K562 (cell line): Measurements from ENCODE around the gene RNF19B. TPM values are rescaled to one million over a fixed set of nuclear protein-coding genes. Genes with fewer than 3 reads are reported as not detected.

Experiments
- ATAC-seq: fragments of 200-7000 bp; cut with Tn5 transposase; 3 replicates; pipeline ENCODE4 v1.9.1; 2020; ENCODE audit warnings: moderate library complexity
- BruUV-seq: library from RNA; stranded (reverse); fragments of 400-500 nt; replicated peaks from 2 replicates; lab custom pipeline; 2021; lab: Mats Ljungman, UMichigan
- CTCF ChIA-PET: fragments of 300-600 bp; formaldehyde crosslinking; extraction: SDS; loops from one replicate; lab custom pipeline; 2021; ENCODE audit warnings: low intra/inter-chr PET ratio; lab: Yijun Ruan, JAX
- POLR2A ChIA-PET: fragments of 300-600, 350-650 bp; sonication (Branson Sonifier 250); formaldehyde crosslinking; extraction: SDS; loops from one replicate; lab custom pipeline; 2021; ENCODE audit warnings: antibody characterized with exemption, inconsistent platforms; lab: Yijun Ruan, JAX
- DNase-seq, 4 experiments: peaks; one replicate each; pipeline versions ENCODE4 v3.0.0 to v3.0.0-alpha.2; 2011 to 2018; ENCODE audit warnings: low spot score in 3 of 4, mixed read lengths in 3 of 4; ENCODE audit errors: extremely low read depth in 1 of 4
- FAIRE-seq: peaks from 2 replicates; lab custom pipeline; 2011; peaks lifted over from hg19 to GRCh38; lab: Jason Lieb, UNC
- H2AFZ ChIP-seq: 2 replicates; pipeline ENCODE4 v1.6.0; 2011; ENCODE audit warnings: low read depth, low read length, control low read depth, inconsistent platforms
- H3K27ac ChIP-seq: fragments of 200-600 bp; 3 replicates; pipeline ENCODE4 v1.8.0; 2011; ENCODE audit warnings: low read depth, mild to moderate bottlenecking, control low read depth, inconsistent platforms, low read length, moderate library complexity, mixed read lengths; ENCODE audit errors: extremely low read depth
- H3K27me3 ChIP-seq, 2 experiments: fragments of 300-600 bp in 1 of 2; 2 replicates in 1 of 2; 3 replicates in 1 of 2; pipeline versions ENCODE4 v1.6.0 to v1.8.0; 2011; ENCODE audit warnings: inconsistent platforms in 2 of 2, low read length in 2 of 2, mild to moderate bottlenecking in 1 of 2, mixed read lengths in 1 of 2, moderate library complexity in 1 of 2; ENCODE audit not compliant: control insufficient read depth in 2 of 2, insufficient read depth in 2 of 2
- H3K36me3 ChIP-seq: fragments of 300-600 bp; 3 replicates; pipeline ENCODE4 v1.8.0; 2011; ENCODE audit warnings: mild to moderate bottlenecking, low read length, inconsistent platforms; ENCODE audit not compliant: control insufficient read depth, insufficient read depth
- H3K4me1 ChIP-seq, 2 experiments: fragments of 200-600 bp in 1 of 2; replicated peaks in 1 of 2; 2 replicates in 1 of 2; 3 replicates in 1 of 2; pipeline versions ENCODE4 v1.5.1 to v1.8.0; 2011; ENCODE audit warnings: inconsistent platforms in 2 of 2, low read length in 2 of 2, mild to moderate bottlenecking in 1 of 2, mixed read lengths in 1 of 2, moderate library complexity in 1 of 2; ENCODE audit not compliant: control insufficient read depth in 2 of 2, insufficient read depth in 2 of 2
- H3K4me2 ChIP-seq: 2 replicates; pipeline ENCODE4 v1.6.1; 2011; ENCODE audit warnings: low read length, control low read depth, inconsistent platforms, mixed read lengths; ENCODE audit not compliant: insufficient read depth
- H3K4me3 ChIP-seq: fragments of 200-600 bp; sonication (generic), shearing (Covaris generic); 2 replicates; pipeline ENCODE4 v1.5.1; 2016; ENCODE audit warnings: control low read depth, inconsistent platforms
- H3K79me2 ChIP-seq: fragments of 200-600 bp; 3 replicates; pipeline ENCODE4 v1.8.0; 2011; ENCODE audit warnings: low read length, inconsistent platforms; ENCODE audit not compliant: control insufficient read depth, insufficient read depth
- H3K9ac ChIP-seq, 2 experiments: 2 replicates each; pipeline versions ENCODE4 v1.6.0 to v1.6.1; 2011; ENCODE audit warnings: low read depth in 2 of 2, low read length in 2 of 2, control low read depth in 1 of 2, inconsistent platforms in 1 of 2, mild to moderate bottlenecking in 1 of 2, mixed read lengths in 1 of 2; ENCODE audit not compliant: insufficient read depth in 1 of 2
- H3K9me1 ChIP-seq: one replicate; pipeline ENCODE4 v1.6.0; 2011; ENCODE audit warnings: inconsistent platforms, mild to moderate bottlenecking, low read length, moderate library complexity; ENCODE audit not compliant: control insufficient read depth, insufficient read depth
- H3K9me3 ChIP-seq: replicated peaks from 2 replicates; pipeline ENCODE4 v1.5.1; 2011; ENCODE audit warnings: low read depth, low read length, inconsistent platforms; ENCODE audit not compliant: control insufficient read depth, insufficient read depth
- H4K20me1 ChIP-seq: replicated peaks from 2 replicates; pipeline ENCODE4 v1.6.1; 2011; ENCODE audit warnings: low read length, inconsistent platforms, mixed read lengths; ENCODE audit not compliant: control insufficient read depth, insufficient read depth
- ADNP ChIP-seq: fragments of 200-800 bp; sonication (Bioruptor generic); IDR thresholded peaks from 2 replicates; pipeline ENCODE4 v1.6.1; 2016; ENCODE audit warnings: missing genetic modification characterization, missing compliant biosample characterization
- CTCFL ChIP-seq: IDR thresholded peaks from 2 replicates; pipeline ENCODE4 v1.6.1; 2011; ENCODE audit warnings: borderline replicate concordance, low read depth, mild to moderate bottlenecking, moderate library complexity, low read length; ENCODE audit not compliant: insufficient read depth, poor library complexity, severe bottlenecking
- EGR1 ChIP-seq: fragments of 450-650 bp; conservative IDR thresholded peaks from 2 replicates; pipeline ENCODE4 v1.6.1; 2017; ENCODE audit warnings: mild to moderate bottlenecking
- EP400 ChIP-seq: fragments of 450-650 bp; IDR thresholded peaks from 2 replicates; pipeline ENCODE4 v1.6.1; 2017; ENCODE audit warnings: antibody characterized with exemption, mild to moderate bottlenecking, moderate library complexity
- NR2C1 ChIP-seq, 2 experiments: fragments of 450-650 bp; IDR thresholded peaks; 2 replicates each; pipeline ENCODE4 v1.6.1; 2017; ENCODE audit warnings: mild to moderate bottlenecking in 2 of 2, antibody characterized with exemption in 1 of 2, inconsistent platforms in 1 of 2, missing compliant biosample characterization in 1 of 2, missing genetic modification characterization in 1 of 2
- RBM25 ChIP-seq: fragments of 200-400 bp; formaldehyde crosslinking; IDR thresholded peaks from 2 replicates; pipeline ENCODE4 v1.6.1; 2018; ENCODE audit warnings: low read length, low read depth, moderate library complexity; ENCODE audit not compliant: severe bottlenecking
- SIN3B ChIP-seq: fragments of 450-650 bp; IDR thresholded peaks from 2 replicates; pipeline ENCODE4 v1.6.1; 2017; ENCODE audit warnings: low read depth, mild to moderate bottlenecking, moderate library complexity
- SOX6 ChIP-seq: fragments of 450-650 bp; IDR thresholded peaks from 2 replicates; pipeline ENCODE4 v1.6.1; 2014; ENCODE audit warnings: mild to moderate bottlenecking
- TCF3 ChIP-seq: sonication (generic); formaldehyde crosslinking; IDR thresholded peaks from 2 replicates; pipeline ENCODE4 v1.4.0; 2020; ENCODE audit warnings: mild to moderate bottlenecking, missing genetic modification reagents
- TEAD2 ChIP-seq: fragments of 450-650 bp; IDR thresholded peaks from 2 replicates; pipeline ENCODE4 v1.6.1; 2016; ENCODE audit warnings: missing genetic modification characterization, control low read depth, missing compliant biosample characterization
- TSC22D4 ChIP-seq: fragments of 450-650 bp; IDR thresholded peaks from 2 replicates; pipeline ENCODE4 v1.6.1; 2016; ENCODE audit warnings: missing genetic modification characterization, missing biosample characterization, control low read depth
- ZNF408 ChIP-seq: fragments of 250-450 bp; sonication (Bioruptor Pico); IDR thresholded peaks from 2 replicates; pipeline ENCODE4 v1.4.0; 2020; ENCODE audit warnings: low read depth, mild to moderate bottlenecking, moderate library complexity
- ZNF785 ChIP-seq: fragments of 250-450 bp; sonication (Bioruptor Pico); IDR thresholded peaks from 2 replicates; pipeline ENCODE4 v1.4.0; 2020; ENCODE audit warnings: mild to moderate bottlenecking
- WGBS: fragments of 100-300 bp; shearing (Covaris generic); methylation state at CpG from one replicate; pipeline ENCODE4 v1.1.6; 2016; ENCODE audit warnings: low coverage, mixed read lengths; ENCODE audit not compliant: insufficient coverage; ENCODE audit errors: missing lambda C conversion rate; 5-methylcytosine and 5-hydroxymethylcytosine counted together
- in situ Hi-C: fragments of 300-500 bp; cut with MboI; formaldehyde crosslinking; loops from 4 replicates; pipeline ENCODE4 v1.15.0; 2018; ENCODE audit warnings: inconsistent platforms, mixed read lengths
- intact Hi-C: fragments of 100-400 bp; cut with micrococcal nuclease; formaldehyde crosslinking; loops from 2 replicates; pipeline ENCODE4 v1.14.2; 2022
- polyA plus RNA-seq, 8 experiments: library from polyadenylated mRNA; depleted of rRNA in 4 of 8; stranded (reverse) in 5 of 8; unstranded in 3 of 8; fragments of >200 nt; fragmentation: Nextera tagmentation in 2 of 8; fragmentation: Illumina TruSeq in 1 of 8; extraction: Ambion mirVana in 2 of 8; extraction: Trizol in 1 of 8; gene quantifications; 2 replicates each; pipeline versions ENCODE4 v1.2.1 to v1.2.3, GENCODE V29; 2011 to 2014; ENCODE audit warnings: inconsistent platforms in 1 of 8, missing spikeins in 1 of 8
- total RNA-seq, 7 experiments: library from RNA; depleted of rRNA in 6 of 7; stranded (reverse); fragments of >200 nt in 6 of 7; fragmentation: Illumina TruSeq in 2 of 7; extraction: Trizol in 2 of 7; gene quantifications; 2 replicates each; pipeline versions ENCODE4 v1.2.1 to v1.2.3, GENCODE V29; 2011 to 2021; ENCODE audit warnings: low replicate concordance in 1 of 7

RNF19B gene
- total and polyA plus RNA-seq, 9 of the 15 experiments (the other 6 are each of a cell fraction or from before 2014, with no cell fraction given): 2.6 to 14.9 (median 10.1) TPM

DNA sequence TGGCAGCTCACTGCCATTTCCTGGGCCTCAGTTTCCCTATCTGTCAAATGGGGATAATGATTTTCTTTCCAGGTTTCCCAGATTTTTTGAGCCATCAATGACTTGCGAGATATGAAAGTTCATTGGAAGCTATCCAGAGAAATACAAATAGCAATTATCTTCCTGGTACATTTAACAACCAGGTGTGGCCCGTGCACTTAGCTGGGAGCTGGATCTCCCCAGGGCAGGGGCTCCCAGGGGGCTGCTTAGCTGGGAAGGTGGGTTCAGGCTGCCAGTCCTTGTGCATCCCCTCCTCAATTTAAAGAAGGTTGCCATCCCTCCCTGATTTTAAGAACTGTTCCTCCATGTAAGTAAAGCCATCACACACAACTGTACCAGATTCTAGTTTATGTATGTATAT is 59.8 kb downstream of the RNF19B start:
- no peak overlapping the region for H3K9ac ChIP-seq
- in situ Hi-C loops (no loop called here), intact Hi-C loops (no loop called here)
- no peaks in the 10 kb centered on the region for H3K36me3 ChIP-seq
- DNase-seq (no peak), FAIRE-seq (no peak), ATAC-seq (no peak)
- H3K9me3 ChIP-seq: no peaks in the 10 kb centered on the region
- TF ChIP-seq RBM25: peak; percentile 29
- no peak for TF ChIP-seq NR2C1 (IDR thresholded peaks at IDR 0.05)
- no peak for TF ChIP-seq NR2C1 (tag; IDR thresholded peaks at IDR 0.05)
- no peaks in the 10 kb centered on the region for H3K9me1 ChIP-seq
- WGBS: 7% methylated on average over 2 of the region's 2 CpGs
- no peak overlapping the region for H3K27ac ChIP-seq
- no peaks in the 10 kb centered on the region for H3K79me2 ChIP-seq
- H2AFZ ChIP-seq: no peak overlapping the region
- H4K20me1 ChIP-seq: peaks cover 3% of the 10 kb centered on the region; the same call in 1 of the 2 replicates
- CTCF ChIA-PET: no interaction called here
- POLR2A ChIA-PET: interaction anchor here (0.7 to 1.2 kb wide), 4 partner anchors 8 to 85 kb away, joined by 3 to 5 read pairs (median 3); no protein-coding TSS in a partner anchor
- no peak overlapping the region for H3K4me3 ChIP-seq
- H3K27me3 ChIP-seq: peaks cover 13 to 28% of the 10 kb centered on the region in 2 experiments
- no TSS peak for BruUV-seq
- H3K4me2 ChIP-seq: no peak overlapping the region
- peaks cover 6 to 15% of the 10 kb centered on the region in 2 experiments for H3K4me1 ChIP-seq

DNA sequence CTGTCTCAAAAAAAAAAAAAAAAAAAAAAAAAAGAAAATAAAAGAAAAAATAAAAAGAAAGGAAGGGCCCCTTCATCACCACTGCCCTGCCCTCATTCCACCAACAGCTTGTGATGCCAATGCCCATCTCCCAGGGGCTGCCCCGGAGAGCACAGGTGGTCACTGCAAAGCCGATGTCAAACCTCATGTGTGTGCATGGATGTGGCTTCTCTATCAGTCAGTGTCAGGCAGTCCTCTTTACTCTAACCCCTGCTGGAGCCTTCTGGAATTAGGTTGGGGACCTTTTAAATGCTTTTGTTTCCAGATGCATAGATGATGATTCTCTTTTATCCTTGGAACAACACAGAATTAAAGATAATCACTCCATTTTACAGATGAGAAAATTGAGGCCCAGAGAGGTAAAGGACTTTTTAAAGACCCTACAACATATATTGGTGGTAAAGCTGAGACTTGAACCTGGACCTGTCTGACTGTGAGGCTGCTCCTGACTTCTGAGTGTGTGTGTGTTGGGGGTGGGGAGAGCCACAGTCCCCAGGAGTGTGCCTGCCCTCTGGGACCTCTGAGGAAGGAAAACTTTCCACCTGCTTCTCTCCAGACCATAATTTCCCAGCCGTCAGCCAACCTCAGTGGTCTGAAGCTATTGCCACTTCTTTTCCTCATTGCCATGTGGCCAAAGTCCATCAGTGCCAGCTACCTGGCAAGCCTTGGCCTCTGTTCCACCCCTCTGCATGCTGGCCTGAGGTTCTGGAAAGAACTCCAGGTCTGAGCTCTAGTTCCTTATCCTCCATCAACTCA is 60.4 kb downstream of the RNF19B start:
- POLR2A ChIA-PET: interaction anchor here (0.7 to 1.2 kb wide), 4 partner anchors 8 to 84 kb away, joined by 3 to 5 read pairs (median 3); no protein-coding TSS in a partner anchor
- no peak overlapping the region for H2AFZ ChIP-seq
- H3K4me2 ChIP-seq: no peak overlapping the region
- 0 out of 2 replicates have a peak, but pooled peaks have one; percentile 9 for TF ChIP-seq TCF3 (CRISPR knock-in tag)
- no peak for TF ChIP-seq ZNF785 (CRISPR knock-in tag)
- no peak for TF ChIP-seq TSC22D4 (tag)
- no peak for TF ChIP-seq EP400
- TF ChIP-seq EGR1: no peak
- peak; percentile 70 for TF ChIP-seq RBM25
- TF ChIP-seq ZNF408 (CRISPR knock-in tag): no peak
- no peak for TF ChIP-seq SOX6
- no peak for TF ChIP-seq SIN3B
- TF ChIP-seq CTCFL: no peak
- TF ChIP-seq TEAD2 (tag): no peak
- TF ChIP-seq ADNP (tag): peak; percentile 70

More for the DNA sequence above, 60.4 kb downstream of the RNF19B start:
- CTCF ChIA-PET: interaction anchor here (0.7 kb wide), 1 partner anchor 186 kb away, joined by 5 read pairs; no protein-coding TSS in a partner anchor
- H3K9me3 ChIP-seq: no peaks in the 10 kb centered on the region
- peaks cover 5% of the 10 kb centered on the region; the same call in 1 of the 2 replicates for H4K20me1 ChIP-seq
- H3K4me1 ChIP-seq: peaks cover 6 to 15% of the 10 kb centered on the region in 2 experiments
- ATAC-seq: peak; percentile 19; the same call in 1 of the 3 replicates
- H3K27ac ChIP-seq: no peak overlapping the region
- H3K9ac ChIP-seq: no peak overlapping the region
- intact Hi-C loops: no loop called here
- FAIRE-seq: no peak
- in situ Hi-C loops: no loop called here
- no peaks in the 10 kb centered on the region for H3K79me2 ChIP-seq
- WGBS: 16% methylated on average over 3 of the region's 3 CpGs
- H3K36me3 ChIP-seq: no peaks in the 10 kb centered on the region
- BruUV-seq: no TSS peak
- no peaks in the 10 kb centered on the region for H3K9me1 ChIP-seq
- no peak for DNase-seq
- H3K27me3 ChIP-seq: peaks cover 13 to 32% of the 10 kb centered on the region in 2 experiments
- H3K4me3 ChIP-seq: no peak overlapping the region
